NCI-H2171 treated with DMSO at 0.1 percent for 48 hours (cell line): ENCODE data around the gene FLT1.

Source experiments
- DNase-seq: peaks from one replicate; lab custom pipeline; 2025; lab: John Stamatoyannopoulos, UW

FLT1 gene

GRCh38 chr13:28314879-28315278 is 180.0 kb downstream of the FLT1 start:
- no peak for DNase-seq

- DNase-seq = no peak
These were observed 181.3 kb downstream of the FLT1 start for GRCh38 chr13:28313579-28313978.

GRCh38 chr13:28306325-28306724 is 188.6 kb downstream of the FLT1 start:
- DNase-seq = no peak

- DNase-seq = no peak
These were observed 193.1 kb downstream of the FLT1 start for GRCh38 chr13:28301839-28302238.

- DNase-seq = no peak
These were observed 195.0 kb downstream of the FLT1 start for GRCh38 chr13:28299916-28300315.

- DNase-seq = no peak
These were observed 197.6 kb downstream of the FLT1 start for GRCh38 chr13:28297341-28297740.

- DNase-seq = no peak
These were observed 208.7 kb downstream of the FLT1 start for GRCh38 chr13:28286263-28286662.

- no peak for DNase-seq
These were observed 211.3 kb downstream of the FLT1 start for GRCh38 chr13:28283600-28283999.

GRCh38 chr13:28282451-28282850 is 212.5 kb downstream of the FLT1 start:
- DNase-seq = no peak

GRCh38 chr13:28273919-28274318 is 221.0 kb downstream of the FLT1 start:
- no peak for DNase-seq

GRCh38 chr13:28271056-28271840 is 223.7 kb downstream of the FLT1 start:
- no peak for DNase-seq

GRCh38 chr13:28268800-28269223 is 226.1 kb downstream of the FLT1 start:
- DNase-seq = no peak

GRCh38 chr13:28267497-28267896 is 227.4 kb downstream of the FLT1 start:
- DNase-seq = no peak

- DNase-seq = no peak
These were observed 236.5 kb downstream of the FLT1 start for GRCh38 chr13:28258417-28258816.

GRCh38 chr13:28257305-28257704 is 237.6 kb downstream of the FLT1 start:
- DNase-seq = no peak

GRCh38 chr13:28252547-28252946 is 242.4 kb downstream of the FLT1 start:
- no peak for DNase-seq

- DNase-seq = no peak
These were observed 243.5 kb downstream of the FLT1 start for GRCh38 chr13:28251466-28251865.

- no peak for DNase-seq
These were observed 244.4 kb downstream of the FLT1 start for GRCh38 chr13:28250542-28250941.
